ENCODE results near the gene TUBB6.

DNA sequence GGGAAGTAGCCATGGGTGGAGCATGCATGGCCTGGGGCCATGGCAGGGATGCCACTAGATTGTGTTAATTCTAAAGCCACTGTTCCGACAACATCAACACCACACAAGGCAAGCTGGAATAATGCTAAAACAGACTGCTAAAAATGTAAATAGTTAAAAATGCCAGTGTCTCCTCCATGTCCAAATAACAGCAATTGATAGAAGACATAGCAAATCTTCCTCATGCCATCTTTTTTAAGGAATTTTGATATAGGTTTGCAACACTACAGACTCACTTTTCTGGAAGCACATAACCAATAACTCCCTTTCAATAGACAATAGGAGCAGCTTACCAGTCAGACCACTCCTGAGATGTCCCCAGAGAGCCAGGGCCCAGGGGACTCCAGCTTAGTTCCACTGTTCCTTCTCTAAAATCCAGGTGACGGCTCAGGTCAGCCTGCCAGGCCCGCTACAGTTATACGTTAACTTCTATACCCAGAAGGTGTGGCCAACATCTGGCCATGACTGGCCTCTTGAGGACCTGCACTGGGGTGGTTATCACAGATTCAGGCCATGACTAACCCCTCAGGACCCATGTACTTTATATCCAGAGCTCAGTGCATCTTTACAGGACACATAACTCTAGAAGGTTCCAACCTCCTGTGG, 20.3 kb downstream of the TUBB6 start:
- TF ChIP-seq POLR2AphosphoS5 (IDR thresholded peaks at IDR 0.05) (no peak), POLR2A (IDR thresholded peaks at IDR 0.05) (no peak)
- TF ChIP-seq, protein P1, sequence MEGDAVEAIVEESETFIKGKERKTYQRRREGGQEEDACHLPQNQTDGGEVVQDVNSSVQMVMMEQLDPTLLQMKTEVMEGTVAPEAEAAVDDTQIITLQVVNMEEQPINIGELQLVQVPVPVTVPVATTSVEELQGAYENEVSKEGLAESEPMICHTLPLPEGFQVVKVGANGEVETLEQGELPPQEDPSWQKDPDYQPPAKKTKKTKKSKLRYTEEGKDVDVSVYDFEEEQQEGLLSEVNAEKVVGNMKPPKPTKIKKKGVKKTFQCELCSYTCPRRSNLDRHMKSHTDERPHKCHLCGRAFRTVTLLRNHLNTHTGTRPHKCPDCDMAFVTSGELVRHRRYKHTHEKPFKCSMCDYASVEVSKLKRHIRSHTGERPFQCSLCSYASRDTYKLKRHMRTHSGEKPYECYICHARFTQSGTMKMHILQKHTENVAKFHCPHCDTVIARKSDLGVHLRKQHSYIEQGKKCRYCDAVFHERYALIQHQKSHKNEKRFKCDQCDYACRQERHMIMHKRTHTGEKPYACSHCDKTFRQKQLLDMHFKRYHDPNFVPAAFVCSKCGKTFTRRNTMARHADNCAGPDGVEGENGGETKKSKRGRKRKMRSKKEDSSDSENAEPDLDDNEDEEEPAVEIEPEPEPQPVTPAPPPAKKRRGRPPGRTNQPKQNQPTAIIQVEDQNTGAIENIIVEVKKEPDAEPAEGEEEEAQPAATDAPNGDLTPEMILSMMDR (IDR thresholded peaks at IDR 0.05) = no peak

Measured in transverse colon (tissue), 4 donors.